WTC11 (cell line): Measurements from ENCODE around the gene ERICH3. TPM values are rescaled to one million over a fixed set of nuclear protein-coding genes. Genes with fewer than 3 reads are reported as not detected.

Experiments used
- ATAC-seq: fragments of 200-7000 bp; cut with Tn5 transposase; 2 replicates; pipeline ENCODE4 v1.10.0; 2021; ENCODE audit warnings: mild to moderate bottlenecking, moderate library complexity
- CTCF ChIA-PET: fragments of 300-600 bp; sonication (Branson Sonifier 250); formaldehyde crosslinking; loops from one replicate; lab custom pipeline; 2021; ENCODE audit warnings: antibody characterized with exemption; lab: Charles Lee
- POLR2A ChIA-PET: fragments of 350-600 bp; sonication (Branson Sonifier 250); formaldehyde crosslinking; loops from one replicate; lab custom pipeline; 2021; ENCODE audit warnings: antibody characterized with exemption; lab: Charles Lee
- DNase-seq: peaks from one replicate; pipeline ENCODE4 v3.0.0; 2021; ENCODE audit warnings: low spot score
- H3K27ac Mint-ChIP-seq: 2 replicates; pipeline ENCODE4 v1.8.0; 2021; ENCODE audit warnings: mixed read lengths
- H3K27me3 Mint-ChIP-seq: 2 replicates; pipeline ENCODE4 v1.8.0; 2021; ENCODE audit warnings: low read depth, mild to moderate bottlenecking, moderate library complexity, mixed read lengths
- H3K36me3 Mint-ChIP-seq: 2 replicates; pipeline ENCODE4 v1.8.0; 2021; ENCODE audit warnings: mixed read lengths
- H3K4me1 Mint-ChIP-seq: 2 replicates; pipeline ENCODE4 v1.8.0; 2022; ENCODE audit warnings: mixed read lengths
- H3K4me3 Mint-ChIP-seq: 2 replicates; pipeline ENCODE4 v1.8.0; 2021; ENCODE audit warnings: mild to moderate bottlenecking, moderate library complexity, mixed read lengths
- H3K9me3 Mint-ChIP-seq: 2 replicates; pipeline ENCODE4 v1.8.0; 2021; ENCODE audit warnings: mixed read lengths
- ATF3 ChIP-seq: sonication (generic); formaldehyde crosslinking; conservative IDR thresholded peaks from 2 replicates; pipeline ENCODE4 v1.8.1; 2022; ENCODE audit warnings: mild to moderate bottlenecking, missing genetic modification reagents
- FOXK1 ChIP-seq: sonication (generic); formaldehyde crosslinking; IDR thresholded peaks from 2 replicates; pipeline ENCODE4 v1.8.0; 2022; ENCODE audit warnings: mild to moderate bottlenecking, moderate library complexity, missing genetic modification reagents
- FOXP1 ChIP-seq: sonication (generic); formaldehyde crosslinking; IDR thresholded peaks from 2 replicates; pipeline ENCODE4 v1.8.0; 2022; ENCODE audit warnings: missing genetic modification reagents, mild to moderate bottlenecking, moderate library complexity, borderline replicate concordance
- FOXP4 ChIP-seq: sonication (generic); formaldehyde crosslinking; IDR thresholded peaks from 2 replicates; pipeline ENCODE4 v1.8.0; 2022; ENCODE audit warnings: mild to moderate bottlenecking, missing genetic modification reagents
- GRHL2 ChIP-seq: fragments of 250-450 bp; sonication (Bioruptor Pico); IDR thresholded peaks from 2 replicates; pipeline ENCODE4 v1.8.0; 2022; ENCODE audit warnings: mild to moderate bottlenecking, moderate library complexity; ENCODE audit not compliant: insufficient replicate concordance, severe bottlenecking
- GTF2I ChIP-seq: fragments of 250-450 bp; sonication (Bioruptor Pico); conservative IDR thresholded peaks from 2 replicates; pipeline ENCODE4 v1.4.0; 2021; ENCODE audit warnings: mild to moderate bottlenecking
- JUN ChIP-seq: sonication (generic); formaldehyde crosslinking; IDR thresholded peaks from 2 replicates; pipeline ENCODE4 v1.8.0; 2023; ENCODE audit warnings: mild to moderate bottlenecking, missing genetic modification reagents
- NFATC4 ChIP-seq: fragments of 250-450 bp; sonication (Bioruptor Pico); IDR thresholded peaks from 2 replicates; pipeline ENCODE4 v1.9.0; 2021; ENCODE audit warnings: mild to moderate bottlenecking
- NFYB ChIP-seq: sonication (generic); formaldehyde crosslinking; conservative IDR thresholded peaks from 2 replicates; pipeline ENCODE4 v1.8.0; 2022; ENCODE audit warnings: low read depth, missing genetic modification reagents
- NR3C1 ChIP-seq: sonication (generic); formaldehyde crosslinking; conservative IDR thresholded peaks from 2 replicates; pipeline ENCODE4 v1.8.1; 2023; ENCODE audit warnings: low read depth, mild to moderate bottlenecking, missing genetic modification reagents
- SMAD3 ChIP-seq: sonication (generic); formaldehyde crosslinking; IDR thresholded peaks from 2 replicates; pipeline ENCODE4 v1.8.0; 2022; ENCODE audit warnings: missing genetic modification reagents, mild to moderate bottlenecking, borderline replicate concordance
- TEAD1 ChIP-seq: sonication (generic); formaldehyde crosslinking; IDR thresholded peaks from 2 replicates; pipeline ENCODE4 v1.8.0; 2022; ENCODE audit warnings: mild to moderate bottlenecking, missing genetic modification reagents
- ZNF138 ChIP-seq: sonication (generic); formaldehyde crosslinking; conservative IDR thresholded peaks from 2 replicates; pipeline ENCODE4 v1.8.1; 2022; ENCODE audit warnings: mild to moderate bottlenecking, moderate library complexity, missing genetic modification reagents
- ZNF263 ChIP-seq: sonication (generic); formaldehyde crosslinking; IDR thresholded peaks from 2 replicates; pipeline ENCODE4 v1.8.1; 2022; ENCODE audit warnings: low read depth, mild to moderate bottlenecking, moderate library complexity, missing genetic modification reagents
- ZNF396 ChIP-seq: fragments of 250-450 bp; sonication (Bioruptor Pico); IDR thresholded peaks from 2 replicates; pipeline ENCODE4 v1.8.0; 2021; ENCODE audit warnings: mild to moderate bottlenecking, moderate library complexity, borderline replicate concordance
- ZNF425 ChIP-seq: fragments of 250-450 bp; sonication (Bioruptor Pico); conservative IDR thresholded peaks from 2 replicates; pipeline ENCODE4 v1.9.0; 2021; ENCODE audit warnings: mild to moderate bottlenecking
- ZNF512 ChIP-seq: sonication (generic); formaldehyde crosslinking; IDR thresholded peaks from 2 replicates; pipeline ENCODE4 v1.8.1; 2022; ENCODE audit warnings: missing genetic modification reagents, borderline replicate concordance
- ZNF671 ChIP-seq: fragments of 250-450 bp; sonication (Bioruptor Pico); IDR thresholded peaks from 2 replicates; pipeline ENCODE4 v1.8.0; 2021; ENCODE audit warnings: mild to moderate bottlenecking
- total RNA-seq: library from RNA; stranded (reverse); gene quantifications from 3 replicates; pipeline ENCODE4 v1.2.3, GENCODE V29; 2021
- TF ChIP-seq, protein P1 (sequence below): sonication (generic); formaldehyde crosslinking; IDR thresholded peaks from 2 replicates; pipeline ENCODE4 v1.8.1; 2022; ENCODE audit warnings: mild to moderate bottlenecking, missing genetic modification reagents, moderate library complexity, borderline replicate concordance
- TF ChIP-seq, protein P2 (sequence below): sonication (generic); formaldehyde crosslinking; IDR thresholded peaks from 2 replicates; pipeline ENCODE4 v1.8.0; 2022; ENCODE audit warnings: missing genetic modification reagents

Gene ERICH3
- total RNA-seq, 1 experiment from 2014 or later, result 0.07 TPM

GRCh38 chr1:74528123-74528522 lies 145.5 kb downstream of the ERICH3 start:
- no peak for TF ChIP-seq FOXK1 (CRISPR knock-in tag)
- TF ChIP-seq TEAD1 (CRISPR knock-in tag), result no peak
- TF ChIP-seq ZNF138 (CRISPR knock-in tag), result no peak
- TF ChIP-seq NFYB (CRISPR knock-in tag), result no peak
- TF ChIP-seq JUN (CRISPR knock-in tag), result no peak
- no peak for TF ChIP-seq NFATC4
- TF ChIP-seq, protein P1, sequence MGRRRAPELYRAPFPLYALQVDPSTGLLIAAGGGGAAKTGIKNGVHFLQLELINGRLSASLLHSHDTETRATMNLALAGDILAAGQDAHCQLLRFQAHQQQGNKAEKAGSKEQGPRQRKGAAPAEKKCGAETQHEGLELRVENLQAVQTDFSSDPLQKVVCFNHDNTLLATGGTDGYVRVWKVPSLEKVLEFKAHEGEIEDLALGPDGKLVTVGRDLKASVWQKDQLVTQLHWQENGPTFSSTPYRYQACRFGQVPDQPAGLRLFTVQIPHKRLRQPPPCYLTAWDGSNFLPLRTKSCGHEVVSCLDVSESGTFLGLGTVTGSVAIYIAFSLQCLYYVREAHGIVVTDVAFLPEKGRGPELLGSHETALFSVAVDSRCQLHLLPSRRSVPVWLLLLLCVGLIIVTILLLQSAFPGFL, result no peak
- no peak for TF ChIP-seq NR3C1 (CRISPR knock-in tag)
- TF ChIP-seq ZNF396, result no peak
- no peak for TF ChIP-seq SMAD3 (CRISPR knock-in tag)
- TF ChIP-seq ZNF671 (CRISPR knock-in tag), result no peak
- TF ChIP-seq FOXP1, result no peak
- no peak for TF ChIP-seq ZNF512 (CRISPR knock-in tag)
- no peak for TF ChIP-seq ZNF425
- TF ChIP-seq FOXP4 (CRISPR knock-in tag), result no peak
- no peak for TF ChIP-seq ATF3 (CRISPR knock-in tag)
- no peak for TF ChIP-seq GTF2I (CRISPR knock-in tag)
- TF ChIP-seq, protein P2, sequence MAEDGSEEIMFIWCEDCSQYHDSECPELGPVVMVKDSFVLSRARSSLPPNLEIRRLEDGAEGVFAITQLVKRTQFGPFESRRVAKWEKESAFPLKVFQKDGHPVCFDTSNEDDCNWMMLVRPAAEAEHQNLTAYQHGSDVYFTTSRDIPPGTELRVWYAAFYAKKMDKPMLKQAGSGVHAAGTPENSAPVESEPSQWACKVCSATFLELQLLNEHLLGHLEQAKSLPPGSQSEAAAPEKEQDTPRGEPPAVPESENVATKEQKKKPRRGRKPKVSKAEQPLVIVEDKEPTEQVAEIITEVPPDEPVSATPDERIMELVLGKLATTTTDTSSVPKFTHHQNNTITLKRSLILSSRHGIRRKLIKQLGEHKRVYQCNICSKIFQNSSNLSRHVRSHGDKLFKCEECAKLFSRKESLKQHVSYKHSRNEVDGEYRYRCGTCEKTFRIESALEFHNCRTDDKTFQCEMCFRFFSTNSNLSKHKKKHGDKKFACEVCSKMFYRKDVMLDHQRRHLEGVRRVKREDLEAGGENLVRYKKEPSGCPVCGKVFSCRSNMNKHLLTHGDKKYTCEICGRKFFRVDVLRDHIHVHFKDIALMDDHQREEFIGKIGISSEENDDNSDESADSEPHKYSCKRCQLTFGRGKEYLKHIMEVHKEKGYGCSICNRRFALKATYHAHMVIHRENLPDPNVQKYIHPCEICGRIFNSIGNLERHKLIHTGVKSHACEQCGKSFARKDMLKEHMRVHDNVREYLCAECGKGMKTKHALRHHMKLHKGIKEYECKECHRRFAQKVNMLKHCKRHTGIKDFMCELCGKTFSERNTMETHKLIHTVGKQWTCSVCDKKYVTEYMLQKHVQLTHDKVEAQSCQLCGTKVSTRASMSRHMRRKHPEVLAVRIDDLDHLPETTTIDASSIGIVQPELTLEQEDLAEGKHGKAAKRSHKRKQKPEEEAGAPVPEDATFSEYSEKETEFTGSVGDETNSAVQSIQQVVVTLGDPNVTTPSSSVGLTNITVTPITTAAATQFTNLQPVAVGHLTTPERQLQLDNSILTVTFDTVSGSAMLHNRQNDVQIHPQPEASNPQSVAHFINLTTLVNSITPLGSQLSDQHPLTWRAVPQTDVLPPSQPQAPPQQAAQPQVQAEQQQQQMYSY, result no peak
- no peak for TF ChIP-seq GRHL2 (CRISPR knock-in tag)
- no peak for TF ChIP-seq ZNF263 (CRISPR knock-in tag)
- peaks cover 39% of the 10 kb centered on the region for H3K4me1 Mint-ChIP-seq
- CTCF ChIA-PET, result no interaction called here

More at GRCh38 chr1:74528123-74528522, 145.5 kb downstream of the ERICH3 start:
- H3K27ac Mint-ChIP-seq, result no peak overlapping the region
- H3K36me3 Mint-ChIP-seq, result no peaks in the 10 kb centered on the region
- ATAC-seq, result no peak
- DNase-seq, result no peak
- H3K4me3 Mint-ChIP-seq, result no peak overlapping the region
- no peaks in the 10 kb centered on the region for H3K9me3 Mint-ChIP-seq
- no peaks in the 10 kb centered on the region for H3K27me3 Mint-ChIP-seq
- POLR2A ChIA-PET, result no interaction called here
